HCT116 (cell line): Measurements from ENCODE around the gene TMEM141. TPM values are rescaled to one million over a fixed set of nuclear protein-coding genes. Genes with fewer than 3 reads are reported as not detected.

Experiments used
- ATAC-seq: fragments of 200-7000 bp; cut with Tn5 transposase; 2 replicates; pipeline ENCODE4 v1.9.1; 2020; ENCODE audit warnings: mild to moderate bottlenecking, moderate library complexity
- BruUV-seq: library from RNA; stranded (reverse); fragments of 400-500 nt; replicated peaks from 2 replicates; lab custom pipeline; 2021; lab: Mats Ljungman, UMichigan
- CTCF ChIA-PET: fragments of 300-600 bp; sonication (Branson Sonifier 250); formaldehyde crosslinking; loops from one replicate; lab custom pipeline; 2021; ENCODE audit warnings: antibody characterized with exemption; lab: Charles Lee
- POLR2A ChIA-PET: fragments of 300-600, 350-600 bp; sonication (Branson Sonifier 250); formaldehyde crosslinking; loops from one replicate; lab custom pipeline; 2021; ENCODE audit warnings: antibody characterized with exemption; lab: Charles Lee
- RAD21 ChIA-PET, 2 experiments: fragments of 300-600 bp; sonication (Branson Sonifier 250); formaldehyde crosslinking; loops; one replicate each; lab custom pipeline; 2023; ENCODE audit warnings: low total read pairs in 2 of 2; ENCODE audit not compliant: uncharacterized antibody in 2 of 2, unreplicated experiment in 2 of 2, low non-redundant PET in 1 of 2; lab: Charles Lee
- DNase-seq: peaks from one replicate; pipeline ENCODE4 v3.0.0-alpha.2; 2010; ENCODE audit warnings: low read depth, low spot score
- H2AFZ ChIP-seq: fragments of 200-600 bp; shearing (Covaris generic), sonication (generic); 2 replicates; pipeline ENCODE4 v1.6.1; 2017; ENCODE audit warnings: low read depth, mixed run types, mixed read lengths, antibody characterized with exemption, low read length; ENCODE audit not compliant: poor library complexity, severe bottlenecking
- H3K27ac ChIP-seq: 2 replicates; pipeline ENCODE4 v1.5.1; 2012; ENCODE audit warnings: low read depth, low read length
- H3K27me3 ChIP-seq: fragments of 200-600 bp; sonication (generic); 2 replicates; pipeline ENCODE4 v1.6.1; 2016; ENCODE audit warnings: mixed run types, low read length, mixed read lengths; ENCODE audit not compliant: insufficient read depth
- H3K36me3 ChIP-seq, 2 experiments: fragments of 200-500 bp in 1 of 2; fragments of 200-600 bp in 1 of 2; sonication (Bioruptor generic) in 1 of 2; sonication (generic) in 1 of 2; 2 replicates each; pipeline versions ENCODE4 v1.5.1 to v1.6.1; 2014 to 2016; ENCODE audit warnings: low read length in 2 of 2, inconsistent platforms in 1 of 2, mixed read lengths in 1 of 2, mixed run types in 1 of 2; ENCODE audit not compliant: insufficient read depth in 2 of 2, control insufficient read depth in 1 of 2
- H3K4me1 ChIP-seq, 2 experiments: fragments of 200-600 bp in 1 of 2; sonication (generic) in 1 of 2; 2 replicates each; pipeline versions ENCODE4 v1.5.1 to v1.6.1; 2012 to 2017; ENCODE audit warnings: low read length in 2 of 2, inconsistent platforms in 1 of 2, mild to moderate bottlenecking in 1 of 2, mixed read lengths in 1 of 2, mixed run types in 1 of 2, moderate library complexity in 1 of 2; ENCODE audit not compliant: insufficient read depth in 2 of 2, control insufficient read depth in 1 of 2
- H3K4me2 ChIP-seq: fragments of 200-600 bp; sonication (generic); 2 replicates; pipeline ENCODE4 v1.6.1; 2017; ENCODE audit warnings: mixed run types, low read length, mixed read lengths
- H3K4me3 ChIP-seq, 2 experiments: fragments of 200-600 bp in 1 of 2; sonication (generic) in 1 of 2; replicated peaks in 1 of 2; 2 replicates each; pipeline ENCODE4 v1.5.1; 2011 to 2016; ENCODE audit warnings: low read length in 2 of 2, control low read depth in 1 of 2, low read depth in 1 of 2, mild to moderate bottlenecking in 1 of 2, mixed read lengths in 1 of 2, mixed run types in 1 of 2
- H3K79me2 ChIP-seq: fragments of 200-600 bp; sonication (generic); 2 replicates; pipeline ENCODE4 v1.6.1; 2017; ENCODE audit warnings: mild to moderate bottlenecking, mixed run types, low read length, moderate library complexity, mixed read lengths; ENCODE audit not compliant: insufficient read depth
- H3K9ac ChIP-seq: fragments of 200-600 bp; sonication (generic); 2 replicates; pipeline ENCODE4 v1.6.1; 2016; ENCODE audit warnings: low read length, mixed read lengths
- H3K9me2 ChIP-seq: fragments of 200-600 bp; sonication (generic), shearing (Covaris generic); 2 replicates; pipeline ENCODE4 v1.6.1; 2017; ENCODE audit warnings: mixed run types, mild to moderate bottlenecking, moderate library complexity; ENCODE audit not compliant: insufficient read depth
- H3K9me3 ChIP-seq, 2 experiments: fragments of 200-500 bp in 1 of 2; fragments of 200-600 bp in 1 of 2; sonication (Bioruptor generic) in 1 of 2; sonication (generic) in 1 of 2; 2 replicates each; pipeline ENCODE4 v1.6.1; 2014 to 2017; ENCODE audit warnings: low read length in 2 of 2, mixed read lengths in 2 of 2, inconsistent platforms in 1 of 2, low read depth in 1 of 2, mild to moderate bottlenecking in 1 of 2, mixed run types in 1 of 2, moderate library complexity in 1 of 2; ENCODE audit not compliant: control insufficient read depth in 1 of 2, insufficient read depth in 1 of 2
- H4K20me1 ChIP-seq: fragments of 200-600 bp; sonication (generic), shearing (Covaris generic); 2 replicates; pipeline ENCODE4 v1.6.1; 2017; ENCODE audit warnings: mixed run types, mild to moderate bottlenecking, moderate library complexity; ENCODE audit not compliant: insufficient read depth
- CBX3 ChIP-seq: IDR thresholded peaks from 2 replicates; pipeline ENCODE4 v1.6.1; 2012; ENCODE audit warnings: low read depth
- EGR1 ChIP-seq: IDR thresholded peaks from 2 replicates; pipeline ENCODE4 v1.6.1; 2012; ENCODE audit warnings: low read depth
- ELF1 ChIP-seq: IDR thresholded peaks from 2 replicates; pipeline ENCODE4 v1.6.1; 2012; ENCODE audit warnings: low read depth, borderline replicate concordance
- EZH2 ChIP-seq: fragments of 200-600 bp; sonication (generic); IDR thresholded peaks from 2 replicates; pipeline ENCODE4 v1.6.1; 2017; ENCODE audit warnings: antibody characterized with exemption, mixed run types
- EZH2phosphoT487 ChIP-seq: fragments of 200-600 bp; IDR thresholded peaks from 2 replicates; pipeline ENCODE4 v1.6.1; 2018; ENCODE audit warnings: antibody characterized with exemption, borderline replicate concordance
- FOSL1 ChIP-seq: IDR thresholded peaks from 2 replicates; pipeline ENCODE4 v1.6.1; 2012; ENCODE audit warnings: low read depth
- JUND ChIP-seq: IDR thresholded peaks from 2 replicates; pipeline ENCODE4 v1.6.1; 2012
- SIN3A ChIP-seq: IDR thresholded peaks from 2 replicates; pipeline ENCODE4 v1.6.1; 2012; ENCODE audit warnings: low read depth
- SP1 ChIP-seq: IDR thresholded peaks from 2 replicates; pipeline ENCODE4 v1.6.1; 2012; ENCODE audit warnings: low read depth
- SRF ChIP-seq: IDR thresholded peaks from 2 replicates; pipeline ENCODE4 v1.6.1; 2012; ENCODE audit warnings: low read depth
- YY1 ChIP-seq: IDR thresholded peaks from 2 replicates; pipeline ENCODE4 v1.6.1; 2011; ENCODE audit warnings: low read length, low read depth, moderate library complexity, mild to moderate bottlenecking; ENCODE audit not compliant: insufficient replicate concordance; ENCODE audit errors: extremely low read depth
- ZFX ChIP-seq: fragments of 450-650 bp; IDR thresholded peaks from 2 replicates; pipeline ENCODE4 v1.6.1; 2017
- ZNF274 ChIP-seq: fragments of 200-500 bp; sonication (Bioruptor generic); IDR thresholded peaks from 2 replicates; pipeline ENCODE4 v1.6.1; 2014; ENCODE audit warnings: mild to moderate bottlenecking, low read depth, low read length, inconsistent platforms
- intact Hi-C: fragments of 100-400 bp; cut with micrococcal nuclease; formaldehyde crosslinking; loops from 2 replicates; pipeline ENCODE4 v1.10.0; 2022
- total RNA-seq: library from RNA; stranded (reverse); gene quantifications from one replicate; pipeline ENCODE4 v1.2.1, GENCODE V29; 2021; ENCODE audit not compliant: unreplicated experiment
- TF ChIP-seq, protein P1 (sequence below): IDR thresholded peaks from 2 replicates; pipeline ENCODE4 v1.6.1; 2011; ENCODE audit warnings: mild to moderate bottlenecking, low read length, moderate library complexity; ENCODE audit not compliant: insufficient replicate concordance; ENCODE audit errors: extremely low read depth
- TF ChIP-seq, protein P2 (sequence below), 3 experiments: fragments of 200-600 bp in 1 of 3; sonication (generic) in 1 of 3; IDR thresholded peaks in 2 of 3; conservative IDR thresholded peaks in 1 of 3; 2 replicates each; pipeline ENCODE4 v1.5.1; 2012 to 2017; ENCODE audit warnings: low read depth in 2 of 3, low read length in 2 of 3, antibody characterized with exemption in 1 of 3, borderline replicate concordance in 1 of 3, control low read depth in 1 of 3, mild to moderate bottlenecking in 1 of 3, mixed read lengths in 1 of 3, mixed run types in 1 of 3, moderate library complexity in 1 of 3; ENCODE audit not compliant: insufficient read depth in 1 of 3
- TF ChIP-seq, protein P3 (sequence below): IDR thresholded peaks from 2 replicates; pipeline ENCODE4 v1.6.1; 2012; ENCODE audit warnings: low read depth
- TF ChIP-seq, protein P4 (sequence below): IDR thresholded peaks from 2 replicates; pipeline ENCODE4 v1.6.1; 2012

Gene TMEM141
- total RNA-seq, 1 experiment from 2014 or later, result 73.6 TPM

DNA sequence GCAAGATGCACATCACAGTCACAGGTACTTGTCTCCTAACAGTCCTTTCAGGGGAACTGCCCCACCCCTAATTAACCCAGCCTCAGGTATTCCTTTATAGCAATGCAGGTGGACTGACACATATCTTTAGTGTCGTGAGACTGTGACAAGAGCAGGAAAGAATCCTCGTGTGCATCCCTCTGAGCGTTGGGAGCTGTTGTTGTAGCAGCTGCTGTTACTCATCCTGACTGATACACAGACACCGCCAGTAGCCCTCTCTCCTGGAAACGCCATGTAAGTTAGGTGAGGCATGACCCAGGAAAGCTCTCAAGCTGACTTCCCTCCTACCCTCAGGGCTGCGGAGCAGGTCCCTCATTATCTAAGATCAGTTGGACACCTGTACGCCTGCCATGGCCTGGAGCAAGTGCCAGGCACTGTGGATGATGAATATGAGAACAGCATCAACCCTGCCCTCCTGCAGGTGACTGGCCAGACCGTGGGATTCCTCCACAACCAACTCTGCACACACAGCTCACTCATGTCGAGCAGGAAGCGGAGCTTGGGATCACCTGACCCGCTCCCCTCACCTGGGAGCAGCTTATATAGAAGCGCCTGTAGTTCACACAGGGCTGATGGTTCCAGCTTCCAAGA, 16.6 kb upstream of the TMEM141 start:
- ATAC-seq (no peak), DNase-seq (no peak)
- intact Hi-C loops, result no loop called here
- H4K20me1 ChIP-seq, result no peaks in the 10 kb centered on the region
- TF ChIP-seq SIN3A (no peak), JUND (no peak), ZNF274 (no peak), SP1 (no peak), EZH2phosphoT487 (no peak), EZH2 (no peak), ELF1 (no peak), EGR1 (no peak), YY1 (no peak), ZFX (no peak), FOSL1 (no peak), SRF (no peak), CBX3 (no peak)
- TF ChIP-seq, protein P1, sequence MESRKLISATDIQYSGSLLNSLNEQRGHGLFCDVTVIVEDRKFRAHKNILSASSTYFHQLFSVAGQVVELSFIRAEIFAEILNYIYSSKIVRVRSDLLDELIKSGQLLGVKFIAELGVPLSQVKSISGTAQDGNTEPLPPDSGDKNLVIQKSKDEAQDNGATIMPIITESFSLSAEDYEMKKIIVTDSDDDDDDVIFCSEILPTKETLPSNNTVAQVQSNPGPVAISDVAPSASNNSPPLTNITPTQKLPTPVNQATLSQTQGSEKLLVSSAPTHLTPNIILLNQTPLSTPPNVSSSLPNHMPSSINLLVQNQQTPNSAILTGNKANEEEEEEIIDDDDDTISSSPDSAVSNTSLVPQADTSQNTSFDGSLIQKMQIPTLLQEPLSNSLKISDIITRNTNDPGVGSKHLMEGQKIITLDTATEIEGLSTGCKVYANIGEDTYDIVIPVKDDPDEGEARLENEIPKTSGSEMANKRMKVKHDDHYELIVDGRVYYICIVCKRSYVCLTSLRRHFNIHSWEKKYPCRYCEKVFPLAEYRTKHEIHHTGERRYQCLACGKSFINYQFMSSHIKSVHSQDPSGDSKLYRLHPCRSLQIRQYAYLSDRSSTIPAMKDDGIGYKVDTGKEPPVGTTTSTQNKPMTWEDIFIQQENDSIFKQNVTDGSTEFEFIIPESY, result no peak
- TF ChIP-seq, protein P2, sequence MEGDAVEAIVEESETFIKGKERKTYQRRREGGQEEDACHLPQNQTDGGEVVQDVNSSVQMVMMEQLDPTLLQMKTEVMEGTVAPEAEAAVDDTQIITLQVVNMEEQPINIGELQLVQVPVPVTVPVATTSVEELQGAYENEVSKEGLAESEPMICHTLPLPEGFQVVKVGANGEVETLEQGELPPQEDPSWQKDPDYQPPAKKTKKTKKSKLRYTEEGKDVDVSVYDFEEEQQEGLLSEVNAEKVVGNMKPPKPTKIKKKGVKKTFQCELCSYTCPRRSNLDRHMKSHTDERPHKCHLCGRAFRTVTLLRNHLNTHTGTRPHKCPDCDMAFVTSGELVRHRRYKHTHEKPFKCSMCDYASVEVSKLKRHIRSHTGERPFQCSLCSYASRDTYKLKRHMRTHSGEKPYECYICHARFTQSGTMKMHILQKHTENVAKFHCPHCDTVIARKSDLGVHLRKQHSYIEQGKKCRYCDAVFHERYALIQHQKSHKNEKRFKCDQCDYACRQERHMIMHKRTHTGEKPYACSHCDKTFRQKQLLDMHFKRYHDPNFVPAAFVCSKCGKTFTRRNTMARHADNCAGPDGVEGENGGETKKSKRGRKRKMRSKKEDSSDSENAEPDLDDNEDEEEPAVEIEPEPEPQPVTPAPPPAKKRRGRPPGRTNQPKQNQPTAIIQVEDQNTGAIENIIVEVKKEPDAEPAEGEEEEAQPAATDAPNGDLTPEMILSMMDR (IDR thresholded peaks at IDR 0.05 in 2 of 3, conservative IDR thresholded peaks at IDR 0.05 in 1 of 3; ENCODE audit: borderline replicate concordance in 1 of 3, insufficient read depth in 1 of 3, low read depth in 2 of 3, low read length in 2 of 3), result no peak
- TF ChIP-seq, protein P3, sequence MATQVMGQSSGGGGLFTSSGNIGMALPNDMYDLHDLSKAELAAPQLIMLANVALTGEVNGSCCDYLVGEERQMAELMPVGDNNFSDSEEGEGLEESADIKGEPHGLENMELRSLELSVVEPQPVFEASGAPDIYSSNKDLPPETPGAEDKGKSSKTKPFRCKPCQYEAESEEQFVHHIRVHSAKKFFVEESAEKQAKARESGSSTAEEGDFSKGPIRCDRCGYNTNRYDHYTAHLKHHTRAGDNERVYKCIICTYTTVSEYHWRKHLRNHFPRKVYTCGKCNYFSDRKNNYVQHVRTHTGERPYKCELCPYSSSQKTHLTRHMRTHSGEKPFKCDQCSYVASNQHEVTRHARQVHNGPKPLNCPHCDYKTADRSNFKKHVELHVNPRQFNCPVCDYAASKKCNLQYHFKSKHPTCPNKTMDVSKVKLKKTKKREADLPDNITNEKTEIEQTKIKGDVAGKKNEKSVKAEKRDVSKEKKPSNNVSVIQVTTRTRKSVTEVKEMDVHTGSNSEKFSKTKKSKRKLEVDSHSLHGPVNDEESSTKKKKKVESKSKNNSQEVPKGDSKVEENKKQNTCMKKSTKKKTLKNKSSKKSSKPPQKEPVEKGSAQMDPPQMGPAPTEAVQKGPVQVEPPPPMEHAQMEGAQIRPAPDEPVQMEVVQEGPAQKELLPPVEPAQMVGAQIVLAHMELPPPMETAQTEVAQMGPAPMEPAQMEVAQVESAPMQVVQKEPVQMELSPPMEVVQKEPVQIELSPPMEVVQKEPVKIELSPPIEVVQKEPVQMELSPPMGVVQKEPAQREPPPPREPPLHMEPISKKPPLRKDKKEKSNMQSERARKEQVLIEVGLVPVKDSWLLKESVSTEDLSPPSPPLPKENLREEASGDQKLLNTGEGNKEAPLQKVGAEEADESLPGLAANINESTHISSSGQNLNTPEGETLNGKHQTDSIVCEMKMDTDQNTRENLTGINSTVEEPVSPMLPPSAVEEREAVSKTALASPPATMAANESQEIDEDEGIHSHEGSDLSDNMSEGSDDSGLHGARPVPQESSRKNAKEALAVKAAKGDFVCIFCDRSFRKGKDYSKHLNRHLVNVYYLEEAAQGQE, result no peak
- TF ChIP-seq, protein P4, sequence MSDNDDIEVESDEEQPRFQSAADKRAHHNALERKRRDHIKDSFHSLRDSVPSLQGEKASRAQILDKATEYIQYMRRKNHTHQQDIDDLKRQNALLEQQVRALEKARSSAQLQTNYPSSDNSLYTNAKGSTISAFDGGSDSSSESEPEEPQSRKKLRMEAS, result no peak
- BruUV-seq, result no TSS peak
- no peak overlapping the region for H3K4me2 ChIP-seq
- ChIA-PET RAD21 (no interaction called here), POLR2A (no interaction called here), CTCF (no interaction called here)
- no peaks in the 10 kb centered on the region for H3K9me2 ChIP-seq
- no peak overlapping the region for H2AFZ ChIP-seq
- H3K9ac ChIP-seq, result no peak overlapping the region
- peaks cover 0 to 3% of the 10 kb centered on the region in 2 experiments; a peak in 1 of 4 replicates for H3K4me1 ChIP-seq
- no peaks in the 10 kb centered on the region for H3K36me3 ChIP-seq
- H3K9me3 ChIP-seq, result peaks cover 6 to 16% of the 10 kb centered on the region in 2 experiments; a peak in 2 of 4 replicates
- H3K27ac ChIP-seq, result no peak overlapping the region
- H3K79me2 ChIP-seq, result no peaks in the 10 kb centered on the region
- H3K27me3 ChIP-seq, result no peaks in the 10 kb centered on the region
- no peak overlapping the region for H3K4me3 ChIP-seq
